ENCODE data around the gene EPB41L4B. TPM values are rescaled to one million over a fixed set of nuclear protein-coding genes. Genes with fewer than 3 reads are reported as not detected.

Gene EPB41L4B
- total and polyA plus RNA-seq, 2 experiments from 2014 or later: 11.0 to 32.2 TPM

DNA sequence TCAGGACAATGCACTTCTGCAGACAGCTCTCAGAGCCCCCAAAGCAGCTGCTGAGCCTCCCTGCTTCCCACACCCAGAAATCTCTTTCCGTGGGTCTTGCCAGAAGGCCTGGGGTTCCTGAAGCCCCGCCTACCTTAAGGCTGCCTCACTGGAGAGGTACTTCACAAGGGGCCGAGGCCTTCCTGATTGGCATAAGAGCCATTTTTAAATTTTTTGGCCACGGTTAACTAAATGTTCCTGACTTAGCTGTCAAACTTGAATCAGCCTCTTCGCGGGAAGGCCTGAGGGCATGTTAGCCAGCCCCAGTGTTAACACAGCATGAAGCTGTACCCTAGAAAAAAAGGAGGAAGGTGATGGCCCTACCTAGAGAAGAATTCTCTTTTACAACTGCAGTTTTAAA is 20.7 kb upstream of the EPB41L4B start:
- H3K4me2 ChIP-seq: no peak overlapping the region
- H3K4me1 ChIP-seq (ENCODE audit: insufficient read depth): no peaks in the 10 kb centered on the region; the same call in 1 of the 2 replicates
- H3K36me3 ChIP-seq (ENCODE audit: insufficient read depth): no peaks in the 10 kb centered on the region
- H2AFZ ChIP-seq: peak overlapping the region; percentile 59; the same call in 1 of the 2 replicates
- no peaks in the 10 kb centered on the region for H3K36me3 Mint-ChIP-seq (ENCODE audit: low read depth)
- no peaks in the 10 kb centered on the region; the same call in 1 of the 2 replicates for H3F3A ChIP-seq (replicated peaks; ENCODE audit: low read depth)
- no peaks in the 10 kb centered on the region; the same call in 1 of the 2 replicates for H3K9me2 ChIP-seq (ENCODE audit: insufficient read depth)
- no peak overlapping the region for H3K4me3 ChIP-seq
- H3K27ac Mint-ChIP-seq: no peak overlapping the region
- H3K4me1 Mint-ChIP-seq: peaks cover 11% of the 10 kb centered on the region; the same call in 2 of the 3 replicates
- ATAC-seq: no peak; the same call in 2 of the 3 replicates
- no peaks in the 10 kb centered on the region for H4K20me1 ChIP-seq (replicated peaks; ENCODE audit: insufficient read depth)
- DNase-seq (ENCODE audit: low spot score): no peak
- H3K27me3 Mint-ChIP-seq (ENCODE audit: insufficient read depth, low read depth, poor library complexity): peaks cover 8% of the 10 kb centered on the region
- no peaks in the 10 kb centered on the region for H3K79me2 ChIP-seq (replicated peaks; ENCODE audit: insufficient read depth)
- TF ChIP-seq EZH2 (IDR thresholded peaks at IDR 0.05; ENCODE audit: low read depth, unreplicated experiment) (no peak), EZH2phosphoT487 (IDR thresholded peaks at IDR 0.05; ENCODE audit: unreplicated experiment) (no peak), POLR2AphosphoS5 (IDR thresholded peaks at IDR 0.05; ENCODE audit: low read depth) (no peak), ZNF462 (CRISPR knock-in tag; IDR thresholded peaks at IDR 0.05) (no peak), STAT1 (IDR thresholded peaks at IDR 0.05; ENCODE audit: unreplicated experiment) (no peak), CTCF (conservative IDR thresholded peaks at IDR 0.05; ENCODE audit: low read depth in 2 of 2) (no peak), NANOG (IDR thresholded peaks at IDR 0.05; ENCODE audit: borderline replicate concordance) (no peak), ZNF331 (CRISPR knock-in tag; IDR thresholded peaks at IDR 0.05; ENCODE audit: low read depth) (no peak), CREB1 (CRISPR knock-in tag; IDR thresholded peaks at IDR 0.05; ENCODE audit: low read depth) (no peak), REST (IDR thresholded peaks at IDR 0.05; ENCODE audit: unreplicated experiment) (no peak), ZNF114 (CRISPR knock-in tag; IDR thresholded peaks at IDR 0.05) (no peak), JUNB (IDR thresholded peaks at IDR 0.05; ENCODE audit: unreplicated experiment) (no peak), ETS1 (IDR thresholded peaks at IDR 0.05) (no peak)
- no peak overlapping the region for H3K27ac ChIP-seq (ENCODE audit: low read depth)
- no peaks in the 10 kb centered on the region for H3K9me3 Mint-ChIP-seq
- no peak overlapping the region for H3K4me3 Mint-ChIP-seq
- no peaks in the 10 kb centered on the region for H3K27me3 ChIP-seq (ENCODE audit: insufficient read depth)
